Renal cortical epithelial cell (primary cell): ENCODE results near the gene MSMB. TPM values are rescaled to one million over a fixed set of nuclear protein-coding genes. Genes with fewer than 3 reads are reported as not detected.
"Not testable (repeated sequence)": the region's sequence is repeated elsewhere in the genome, so short reads cannot be mapped to it uniquely, and the experiment has no call there.

ENCODE experiments used
- DNase-seq: peaks from one replicate; pipeline ENCODE4 v3.0.0-alpha.2; 2011; ENCODE audit warnings: low read depth
- total RNA-seq: library from RNA; depleted of rRNA; stranded (reverse); fragments of >200 nt; gene quantifications from 2 replicates; pipeline ENCODE4 v1.2.3, GENCODE V29; 2014

The MSMB gene, protein sequence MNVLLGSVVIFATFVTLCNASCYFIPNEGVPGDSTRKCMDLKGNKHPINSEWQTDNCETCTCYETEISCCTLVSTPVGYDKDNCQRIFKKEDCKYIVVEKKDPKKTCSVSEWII
- not detected in 2 replicates for total RNA-seq

DNA sequence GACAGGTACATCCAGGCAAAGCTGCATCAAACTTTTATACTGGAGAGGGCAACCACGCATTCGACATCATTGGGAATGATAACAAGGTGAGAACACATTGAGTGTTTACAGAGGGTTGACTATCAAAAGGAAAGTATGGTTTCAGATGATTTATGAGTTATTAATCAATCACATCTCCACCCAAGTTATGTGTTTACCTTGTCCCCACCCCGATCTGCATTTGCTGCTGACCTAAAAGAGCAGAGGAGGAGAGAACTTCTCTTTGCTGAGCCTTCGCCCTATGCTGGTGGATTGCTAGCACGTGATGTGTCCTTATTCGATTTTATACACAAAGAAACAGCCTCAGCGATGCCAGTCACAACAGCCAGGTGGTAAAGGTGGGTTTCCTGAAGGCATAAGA, at the start of gene MSMB:
Gene MSMB (minus strand): TSS at position 9 of the 400 bp plus-strand sequence. CDS start 32 bp downstream, outside the sequence.
- no peak for DNase-seq

DNA sequence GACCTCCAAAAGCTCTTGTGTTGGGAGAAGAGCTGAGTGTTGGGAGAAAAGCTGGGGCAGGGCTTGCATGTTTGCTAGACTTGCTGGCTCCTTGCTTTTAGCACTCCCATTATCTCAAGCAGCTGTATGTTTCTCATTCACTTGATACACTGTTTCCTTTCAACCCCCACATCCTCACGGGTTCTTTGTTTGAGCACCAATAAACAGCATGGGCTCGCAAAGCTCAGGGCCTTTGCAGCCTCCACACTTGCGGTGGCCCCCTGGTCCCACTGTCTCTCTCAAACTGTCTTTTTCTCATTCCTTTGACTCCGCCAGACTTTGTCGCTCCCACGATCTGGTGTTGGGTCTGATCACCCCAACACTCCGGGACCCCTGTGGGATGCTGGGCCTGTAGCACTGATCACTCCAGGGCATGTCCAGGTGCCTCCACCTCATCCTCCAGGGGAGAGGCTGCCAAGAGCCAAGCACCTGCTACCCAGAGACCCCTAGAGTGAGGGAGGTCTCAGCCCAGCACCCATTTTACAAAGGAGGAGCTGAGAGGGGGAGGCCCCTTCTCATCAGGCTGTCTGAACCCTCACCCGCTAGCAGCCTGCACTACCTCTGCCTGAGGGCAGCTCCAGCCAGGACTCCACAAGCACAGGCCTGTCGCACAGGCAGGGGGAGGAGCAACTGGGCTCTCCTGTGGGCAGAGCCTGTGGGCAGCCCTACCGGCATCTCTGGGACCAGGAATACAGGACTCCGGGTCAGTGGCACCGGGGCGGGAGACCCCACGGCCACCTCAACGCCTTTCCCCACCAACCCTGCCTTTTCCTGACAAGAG, 49.1 kb upstream of the MSMB start:
- no peak for DNase-seq

DNA sequence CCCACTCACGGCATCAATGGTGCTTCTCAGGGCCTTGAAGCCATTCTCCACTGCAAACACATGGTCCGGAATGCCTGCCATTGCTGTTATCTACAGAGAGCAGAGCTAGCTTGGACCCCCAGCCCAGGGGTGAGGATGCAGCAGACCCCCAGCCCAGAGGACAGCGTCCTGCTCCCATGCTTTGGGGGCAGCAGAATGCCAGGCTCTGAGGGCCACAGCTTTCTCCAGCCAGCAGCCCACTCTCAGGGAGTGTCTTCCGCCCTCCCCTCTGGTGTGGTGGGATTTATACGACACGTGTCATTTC, 48.1 kb upstream of the MSMB start:
- no peak for DNase-seq

DNA sequence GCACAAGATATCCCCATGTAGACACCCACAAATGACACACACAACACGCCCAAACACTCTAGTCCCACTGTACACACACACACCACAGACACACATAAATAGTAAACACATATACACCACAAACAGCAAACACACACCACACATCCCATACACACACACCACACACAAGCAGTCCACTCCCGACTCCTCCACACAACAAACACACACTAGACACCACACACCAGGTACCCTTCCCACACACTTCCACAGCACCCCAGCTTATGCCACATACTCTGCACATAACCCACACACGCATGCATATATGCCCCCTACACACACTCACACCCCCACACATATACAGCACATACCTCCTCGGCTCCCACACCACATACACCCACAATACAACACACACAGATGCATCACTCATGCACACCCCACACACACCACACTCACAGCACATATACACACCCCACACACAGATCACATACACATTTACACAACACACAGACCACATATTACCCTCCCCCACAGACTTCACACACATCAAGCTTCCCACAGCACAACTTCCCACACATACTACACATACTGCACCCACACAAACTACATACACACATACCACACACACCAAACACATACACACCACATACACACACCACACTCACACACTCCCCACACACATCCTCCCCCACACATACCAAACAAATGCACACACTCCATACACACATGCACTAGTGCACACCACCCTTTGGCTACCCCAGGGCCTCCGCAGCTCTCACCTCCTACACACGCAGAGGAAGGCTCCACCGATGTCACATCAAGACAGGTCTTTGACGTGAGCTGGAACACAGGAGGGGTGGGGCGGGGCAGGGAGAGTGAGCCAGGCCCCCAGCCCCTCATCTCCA, 47.5 kb upstream of the MSMB start:
- not testable (repeated sequence) for DNase-seq

DNA sequence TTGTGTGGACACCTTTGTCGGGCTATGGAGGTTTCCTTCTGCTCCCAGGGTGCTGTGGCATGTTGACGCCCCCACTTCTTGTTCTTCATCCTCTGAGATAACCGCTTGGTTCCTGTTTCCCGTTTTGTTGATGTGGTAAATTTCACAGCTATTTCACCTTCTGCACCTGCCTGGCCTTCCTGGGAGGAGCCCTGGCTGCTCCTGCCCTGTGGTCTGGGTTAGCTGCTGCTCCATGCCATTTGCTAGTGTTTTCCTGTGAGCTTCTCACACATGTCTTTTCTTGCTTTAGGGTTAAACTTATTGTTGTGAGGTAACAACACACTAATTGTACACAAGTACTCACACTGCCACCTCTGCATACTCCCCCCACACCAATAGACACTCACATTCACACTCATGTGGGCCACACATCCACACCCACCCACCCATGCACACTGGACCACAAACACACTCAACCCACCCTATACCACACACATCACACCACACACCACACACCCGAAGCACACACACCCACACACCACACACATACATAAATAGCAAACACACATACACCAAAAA, 46.5 kb upstream of the MSMB start:
- DNase-seq, result no peak

DNA sequence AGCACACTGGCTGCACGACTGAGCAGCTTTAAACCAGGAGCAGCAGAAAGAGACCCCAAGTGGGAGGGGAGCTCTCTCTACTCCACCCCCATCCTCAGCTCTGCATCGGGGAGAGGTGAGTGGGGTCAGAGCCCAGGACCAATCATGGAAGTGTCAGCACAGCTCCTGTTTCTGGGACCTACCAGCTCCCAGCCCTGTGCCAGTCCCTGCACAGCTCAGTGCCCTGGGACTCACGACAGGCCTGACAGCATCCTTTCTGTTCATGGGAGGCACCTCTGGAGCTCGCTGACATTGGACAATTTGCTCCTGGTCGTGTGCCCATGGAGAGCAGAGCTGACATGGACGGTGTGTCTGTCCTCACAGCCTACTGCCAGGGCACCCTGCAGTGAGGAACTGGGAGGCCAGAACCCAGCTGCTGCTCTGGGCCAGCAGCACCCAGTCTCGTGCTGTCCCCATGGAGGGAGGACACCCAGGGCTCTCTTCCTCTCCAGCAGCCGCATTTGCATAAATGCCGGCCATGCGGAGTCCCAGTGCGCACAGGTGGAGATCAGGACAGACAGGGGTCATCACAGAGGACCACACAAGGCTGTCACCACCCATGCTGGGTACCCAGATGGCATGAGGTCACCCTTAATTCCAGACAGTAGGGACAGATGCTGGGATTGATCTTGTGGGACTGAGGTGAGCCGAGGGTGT, 45.9 kb upstream of the MSMB start:
- DNase-seq, result no peak

DNA sequence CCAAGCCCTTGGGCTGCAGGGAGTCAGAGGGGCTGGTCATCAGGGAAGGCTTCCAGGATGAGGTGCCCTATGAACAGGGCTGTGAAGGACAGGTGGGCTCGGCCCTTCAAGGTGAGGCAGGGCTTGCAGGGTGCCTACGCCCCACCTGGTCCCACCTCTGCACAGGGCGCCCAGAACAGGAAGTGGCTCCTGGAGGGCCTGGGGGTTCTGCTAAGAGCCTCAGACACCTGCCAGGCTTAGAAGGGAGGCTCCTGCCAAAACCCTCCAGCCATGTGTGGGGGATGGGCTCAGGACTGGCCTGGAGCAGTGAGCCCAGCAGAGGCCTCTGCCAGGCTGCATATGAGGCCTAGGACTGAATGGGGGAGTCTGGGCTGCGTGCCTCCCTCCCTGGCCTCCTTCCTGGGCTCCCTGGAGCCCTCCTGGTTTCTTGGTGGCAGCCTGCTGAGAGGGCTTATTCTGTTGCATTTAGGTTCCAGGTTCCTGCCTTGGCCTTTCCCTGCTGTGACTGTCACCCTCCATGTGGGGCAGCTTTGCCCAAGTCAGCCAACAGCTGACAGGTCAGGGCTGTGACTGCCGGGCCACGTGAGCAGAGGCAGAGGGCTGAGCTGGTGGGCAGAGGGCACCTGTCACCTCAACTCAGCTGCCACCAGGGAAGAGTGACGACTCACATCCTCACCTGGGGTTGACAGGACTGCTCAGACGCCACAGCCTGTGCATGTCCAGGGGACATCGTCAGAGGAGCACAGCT, 45.2 kb upstream of the MSMB start:
- no peak for DNase-seq

DNA sequence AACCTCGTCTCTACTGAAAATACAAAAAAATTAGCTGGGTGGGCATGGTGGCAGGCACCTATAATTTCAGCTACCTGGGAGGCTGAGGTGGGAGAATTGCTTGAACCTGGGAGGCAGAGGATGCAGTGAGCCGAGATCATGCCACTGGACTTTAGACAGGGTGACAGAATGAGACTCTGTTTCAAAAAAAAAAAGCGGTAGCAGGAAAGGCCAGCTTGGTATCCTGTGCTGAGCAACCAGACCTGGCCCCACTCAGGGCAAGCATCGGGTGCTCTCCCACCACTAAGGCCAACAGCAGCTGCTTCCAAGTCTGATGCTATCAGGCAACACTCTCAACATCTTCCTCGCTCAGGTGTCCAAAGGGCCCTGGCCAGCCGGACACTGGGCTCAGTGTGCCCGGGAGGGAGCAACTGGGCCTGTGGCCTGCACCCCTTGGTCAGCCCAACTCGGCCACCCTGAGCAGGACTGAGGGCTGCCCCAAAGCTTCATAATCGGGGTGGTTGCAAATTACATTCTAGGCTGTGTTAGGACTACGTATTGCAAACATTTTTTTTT, 44.3 kb upstream of the MSMB start:
- no peak for DNase-seq

DNA sequence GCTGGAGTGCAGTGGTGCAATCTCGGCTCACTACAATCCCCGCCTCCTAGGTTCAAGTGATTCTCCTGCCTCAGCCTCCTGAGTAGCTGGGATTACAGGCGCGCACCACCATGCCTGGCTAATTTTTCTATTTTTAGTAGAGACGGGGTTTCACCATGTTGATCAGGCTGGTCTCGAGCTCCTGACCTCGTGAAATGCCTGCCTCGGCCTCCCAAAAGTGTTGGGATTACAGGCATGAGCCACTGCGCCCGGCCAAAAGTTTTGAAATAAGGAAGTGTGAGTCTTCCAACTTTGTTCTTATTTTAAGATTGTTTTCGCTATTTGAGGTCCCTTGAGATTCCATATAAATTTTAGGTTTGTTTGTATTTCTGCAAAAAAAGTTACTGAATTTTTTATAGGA, 41.3 kb upstream of the MSMB start:
- not testable (repeated sequence) for DNase-seq

DNA sequence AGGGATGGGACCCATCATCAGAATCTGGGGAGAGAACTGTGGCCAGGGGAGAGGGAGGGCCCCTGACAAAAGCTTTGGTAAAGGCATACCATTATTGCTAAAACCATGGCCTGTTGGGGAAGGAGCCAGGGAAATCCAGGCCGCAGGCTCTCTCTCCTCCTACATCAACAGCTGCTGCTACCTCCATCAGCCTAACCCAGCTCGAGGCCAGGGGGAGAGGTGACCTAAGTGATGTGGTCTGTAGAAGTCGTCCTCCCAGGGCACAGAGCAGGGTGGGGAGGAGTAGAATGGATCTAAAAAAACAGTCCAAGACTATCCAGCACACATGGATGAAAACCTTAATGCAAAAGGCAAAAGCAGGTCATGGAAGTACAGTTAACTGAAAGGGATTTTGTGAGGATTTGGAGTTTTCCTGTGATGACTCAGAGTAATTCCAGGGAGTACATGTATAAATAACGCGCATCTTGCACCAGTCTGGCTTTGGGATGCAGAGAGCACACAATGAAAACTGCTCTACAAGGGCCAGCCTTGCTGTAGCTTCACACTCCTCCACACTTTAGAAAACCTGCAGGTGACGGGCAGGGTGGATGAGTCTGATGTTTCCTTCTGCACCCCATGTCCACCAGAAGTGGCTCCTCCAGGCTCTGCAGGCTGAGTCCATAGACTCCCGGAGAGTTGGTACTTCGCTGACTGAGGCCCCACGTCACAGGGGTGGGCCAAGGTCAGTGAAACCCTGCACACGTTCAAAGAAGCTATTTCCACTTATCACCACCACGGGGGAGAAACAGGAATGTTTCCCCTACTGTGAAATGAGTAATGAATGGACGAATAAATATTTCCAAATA, 38.5 kb upstream of the MSMB start:
- DNase-seq, result no peak

DNA sequence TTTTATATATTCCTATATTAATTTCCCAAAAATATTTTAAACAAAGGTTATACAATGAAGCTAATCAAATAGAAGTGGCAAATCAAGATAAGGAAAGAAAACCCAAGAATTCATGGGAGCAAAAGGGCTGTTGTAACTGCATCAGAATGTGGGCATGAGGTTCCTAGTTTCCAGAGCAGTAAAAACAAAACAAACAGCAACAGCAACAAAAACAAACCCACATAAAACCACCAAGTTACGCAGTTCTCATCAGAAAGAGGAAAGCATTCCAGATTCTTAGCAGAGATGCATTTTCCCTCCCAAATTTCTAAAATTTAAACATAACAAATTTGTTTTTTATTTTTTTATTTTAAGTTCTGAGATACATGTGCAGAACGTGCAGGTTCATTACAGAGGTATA, 34.8 kb upstream of the MSMB start:
- DNase-seq, result no peak

DNA sequence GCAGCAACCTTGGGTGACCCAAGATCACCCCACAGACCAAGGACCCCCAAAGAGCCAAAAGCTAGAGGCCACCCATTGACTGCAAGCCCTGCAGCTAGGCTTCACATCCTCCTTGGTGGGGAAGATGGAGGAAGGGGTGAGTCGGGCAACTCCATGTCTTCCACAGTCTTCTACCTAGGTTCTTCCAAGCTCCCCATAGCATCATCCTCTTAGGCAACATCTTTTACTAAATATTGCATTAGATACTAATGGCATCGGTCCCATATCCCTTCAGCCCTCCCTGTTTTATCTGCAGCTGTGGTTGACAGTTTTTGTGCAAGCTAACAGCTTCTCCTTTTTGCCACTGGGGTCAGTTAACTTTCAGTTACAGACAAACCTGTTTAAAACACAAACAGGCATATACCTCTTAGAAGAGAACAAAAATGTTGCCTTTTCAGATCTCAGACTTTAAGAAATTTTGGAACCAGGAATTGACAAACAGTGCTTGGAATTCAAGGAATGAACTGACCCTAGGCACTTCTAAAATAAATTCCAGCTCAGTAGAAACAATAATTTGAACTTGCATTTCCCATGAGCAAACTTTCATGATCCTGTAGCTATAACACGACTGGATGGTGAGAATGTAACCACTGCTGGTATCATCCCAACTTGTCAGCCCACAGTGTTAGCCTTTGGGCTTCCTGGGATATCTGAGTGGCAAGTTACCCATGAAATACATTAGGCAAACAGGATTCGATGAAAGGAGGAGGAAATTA, 33.9 kb upstream of the MSMB start:
- no peak for DNase-seq

DNA sequence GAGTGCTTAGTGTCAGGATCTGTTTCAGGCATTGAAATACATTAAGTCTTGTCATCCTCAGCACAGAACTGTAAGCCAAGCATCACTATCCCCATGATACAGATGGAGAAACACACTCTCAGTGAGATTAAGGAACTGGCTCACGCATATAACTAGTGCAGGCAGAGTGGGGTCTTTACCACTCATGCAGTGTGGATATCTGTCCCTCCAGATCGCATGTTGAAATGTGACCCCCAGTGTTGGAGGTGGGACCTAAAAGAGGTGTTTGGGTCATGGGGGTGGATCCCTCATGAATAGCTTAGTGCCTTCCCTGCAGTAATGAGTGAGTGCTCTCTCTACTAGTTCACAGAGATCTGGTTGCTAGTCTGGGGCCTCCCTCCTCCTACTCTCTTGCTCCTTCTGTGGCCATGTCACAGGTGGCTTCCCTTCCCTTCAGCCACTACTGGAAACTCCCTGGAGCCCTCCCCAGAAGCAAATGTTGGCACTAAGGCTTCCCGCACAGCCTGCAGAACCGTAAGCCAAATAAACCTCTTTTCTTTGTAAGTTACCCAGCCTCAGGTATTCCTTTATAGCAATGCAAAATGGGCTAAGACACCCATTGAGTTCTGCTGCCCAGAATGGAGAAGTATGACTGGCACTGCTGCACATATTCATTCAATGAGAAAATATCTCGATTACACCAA, 31.8 kb upstream of the MSMB start:
- DNase-seq, result no peak

DNA sequence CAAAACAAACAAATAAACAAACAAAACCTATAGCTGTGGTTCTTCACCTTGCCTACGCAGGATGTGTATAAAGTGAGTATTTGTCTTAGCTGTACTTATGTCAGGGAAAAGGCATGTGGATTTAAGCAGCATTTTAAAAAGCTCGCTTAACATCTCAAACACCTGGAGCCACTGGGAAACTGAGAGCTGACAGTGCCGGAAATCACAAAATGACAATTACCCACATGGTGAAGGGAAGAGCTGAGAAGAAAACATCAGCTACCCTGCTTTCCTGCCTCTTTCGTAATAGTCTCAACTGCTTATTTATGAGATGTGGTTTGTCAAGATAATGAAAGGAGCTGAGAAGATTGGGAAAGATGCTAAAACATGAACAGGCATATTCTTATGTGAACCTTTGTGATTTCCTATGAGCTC, 31.1 kb upstream of the MSMB start:
- no peak for DNase-seq

DNA sequence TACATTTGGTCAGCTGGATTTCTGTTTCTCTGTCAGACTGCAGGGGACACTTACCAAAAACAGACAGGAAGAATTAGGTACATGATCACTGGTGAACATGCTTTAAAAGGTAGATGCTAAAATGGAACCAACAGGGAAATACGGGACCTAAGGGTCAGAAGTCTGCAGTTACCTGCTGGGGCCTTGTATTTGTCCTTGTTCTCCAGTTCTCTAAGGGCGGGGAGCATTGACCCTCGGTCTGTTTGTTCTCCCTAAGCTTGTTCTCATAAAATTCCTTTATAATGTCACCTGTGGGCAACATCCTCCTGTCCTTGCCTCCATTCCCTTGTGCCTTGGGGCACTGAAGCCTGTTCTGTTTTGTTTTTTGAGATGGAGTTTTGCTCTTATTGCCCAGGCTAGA, 29.8 kb upstream of the MSMB start:
- DNase-seq, result no peak

DNA sequence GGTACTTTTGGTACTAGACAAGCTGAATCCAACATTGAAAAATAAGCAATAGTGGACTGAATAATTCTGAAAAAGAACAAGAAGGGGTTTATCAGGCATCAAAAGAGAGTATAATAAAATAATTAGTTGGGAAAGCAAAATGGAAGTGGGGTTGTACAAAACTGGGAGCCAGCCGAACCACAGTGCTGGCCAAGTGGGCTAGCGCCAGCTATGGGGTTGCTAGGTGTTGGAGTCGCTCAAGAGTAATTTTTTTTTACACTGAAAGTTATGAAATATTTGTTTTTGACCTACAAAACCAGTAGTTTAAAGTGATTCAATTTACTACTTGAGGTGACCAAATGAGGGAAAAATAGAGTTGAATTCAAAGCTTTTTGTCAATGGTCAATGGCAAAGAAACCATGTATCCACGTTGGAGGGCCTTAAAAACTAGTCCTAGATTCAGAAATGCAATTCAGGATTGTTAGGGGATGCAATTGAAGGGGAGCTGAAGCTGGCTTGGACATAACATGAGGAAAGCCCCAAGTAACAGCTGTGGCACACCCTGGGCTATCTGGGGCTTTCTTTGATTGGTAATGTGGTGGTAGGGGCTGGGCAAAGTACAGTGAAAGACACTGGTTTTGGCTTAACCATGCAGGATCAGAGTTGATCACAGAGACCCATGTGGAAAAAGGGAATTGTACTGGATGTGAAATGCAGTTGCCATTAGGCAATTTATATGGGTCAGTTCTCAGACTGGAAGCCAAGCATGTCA, 28.3 kb upstream of the MSMB start:
- DNase-seq, result no peak

DNA sequence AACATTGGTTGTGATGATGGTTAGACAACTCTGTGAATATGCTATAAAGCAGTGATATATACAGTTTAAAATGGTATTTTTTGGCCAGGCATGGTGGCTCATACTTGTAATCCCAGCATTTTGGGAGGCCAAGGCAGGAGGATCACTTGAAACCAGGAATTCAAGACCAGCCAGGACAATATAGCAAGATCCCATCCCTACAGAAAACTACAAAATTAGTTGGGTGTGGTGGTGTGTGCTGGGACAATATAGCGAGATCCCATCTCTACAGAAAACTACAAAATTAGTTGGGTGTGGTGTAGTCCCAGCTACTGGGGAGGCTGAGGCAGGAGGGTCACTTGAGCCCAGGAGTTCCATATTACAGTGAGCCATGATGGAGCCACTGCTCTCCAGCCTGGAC, 27.5 kb upstream of the MSMB start:
- no peak for DNase-seq

DNA sequence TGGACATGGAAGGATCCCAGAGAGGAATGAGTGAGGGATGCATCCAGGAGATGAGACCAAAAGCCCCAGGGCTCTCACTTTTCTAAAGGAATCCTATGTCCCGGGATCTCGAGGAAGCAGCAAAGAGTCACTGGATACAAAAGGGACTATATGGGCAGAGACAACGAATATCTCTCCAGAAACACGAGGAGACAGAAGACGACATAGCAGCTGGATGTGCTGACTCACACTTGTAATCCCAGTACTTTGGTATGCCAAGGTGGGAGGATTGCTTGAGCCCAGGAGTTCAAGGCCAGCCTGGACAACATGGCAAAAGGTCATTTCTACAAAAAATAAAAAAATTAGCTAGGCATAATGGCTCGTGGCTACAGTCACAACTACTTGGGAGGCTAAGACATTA, 24.7 kb upstream of the MSMB start:
- no peak for DNase-seq
